ENCODE measurements around the gene ASB2.

Gene ASB2

GRCh38 chr14:94021001-94021400 is 44.6 kb upstream of the ASB2 start:
- peak; percentile 58 for DNase-seq
- in situ Hi-C loops (cut with HindIII; ENCODE audit: low pct_ligation_motif_present, low sequenced_read_pairs), result no loop called here
- H3K36me3 ChIP-seq (replicated peaks), result no peaks in the 10 kb centered on the region
- no peak overlapping the region for H3K27ac ChIP-seq
- H3K4me3 ChIP-seq (ENCODE audit: low read depth, low read length), result no peak overlapping the region
- TF ChIP-seq CTCF (IDR thresholded peaks at IDR 0.05; ENCODE audit: low read depth, low read length, missing control alignments), result peak; percentile 36
- H3K27me3 ChIP-seq (replicated peaks), result no peaks in the 10 kb centered on the region

GRCh38 chr14:94020267-94020666 is 43.9 kb upstream of the ASB2 start:
- Histone ChIP-seq H3K27ac (no peak overlapping the region), H3K4me3 (ENCODE audit: low read depth, low read length) (no peak overlapping the region), H3K27me3 (replicated peaks) (no peaks in the 10 kb centered on the region), H3K36me3 (replicated peaks) (no peaks in the 10 kb centered on the region)
- DNase-seq, result no peak
- in situ Hi-C loops (cut with HindIII; ENCODE audit: low pct_ligation_motif_present, low sequenced_read_pairs), result no loop called here
- no peak for TF ChIP-seq CTCF (IDR thresholded peaks at IDR 0.05; ENCODE audit: low read depth, low read length, missing control alignments)

- no peaks in the 10 kb centered on the region for H3K27me3 ChIP-seq (replicated peaks)
- no peak for DNase-seq
- no peak overlapping the region for H3K4me3 ChIP-seq (ENCODE audit: low read depth, low read length)
- TF ChIP-seq CTCF (IDR thresholded peaks at IDR 0.05; ENCODE audit: low read depth, low read length, missing control alignments), result no peak
- H3K36me3 ChIP-seq (replicated peaks), result no peaks in the 10 kb centered on the region
- in situ Hi-C loops (cut with HindIII; ENCODE audit: low pct_ligation_motif_present, low sequenced_read_pairs), result no loop called here
- H3K27ac ChIP-seq, result no peak overlapping the region
Observed at GRCh38 chr14:94019329-94019728, 43.0 kb upstream of the ASB2 start.

- H3K4me3 ChIP-seq (ENCODE audit: low read depth, low read length), result no peak overlapping the region
- TF ChIP-seq CTCF (IDR thresholded peaks at IDR 0.05; ENCODE audit: low read depth, low read length, missing control alignments), result no peak
- in situ Hi-C loops (cut with HindIII; ENCODE audit: low pct_ligation_motif_present, low sequenced_read_pairs), result no loop called here
- no peak for DNase-seq
- no peak overlapping the region for H3K27ac ChIP-seq
- no peaks in the 10 kb centered on the region for H3K27me3 ChIP-seq (replicated peaks)
- H3K36me3 ChIP-seq (replicated peaks), result no peaks in the 10 kb centered on the region
Observed at GRCh38 chr14:94018308-94018707, 41.9 kb upstream of the ASB2 start.

GRCh38 chr14:94016446-94016976 is 40.1 kb upstream of the ASB2 start:
- H3K36me3 ChIP-seq (replicated peaks), result no peaks in the 10 kb centered on the region
- DNase-seq, result no peak
- in situ Hi-C loops (cut with HindIII; ENCODE audit: low pct_ligation_motif_present, low sequenced_read_pairs), result no loop called here
- no peaks in the 10 kb centered on the region for H3K27me3 ChIP-seq (replicated peaks)
- TF ChIP-seq CTCF (IDR thresholded peaks at IDR 0.05; ENCODE audit: low read depth, low read length, missing control alignments), result no peak
- H3K4me3 ChIP-seq (ENCODE audit: low read depth, low read length), result no peak overlapping the region
- no peak overlapping the region for H3K27ac ChIP-seq

- Histone ChIP-seq H3K27ac (no peak overlapping the region), H3K36me3 (replicated peaks) (no peaks in the 10 kb centered on the region), H3K4me3 (ENCODE audit: low read depth, low read length) (no peak overlapping the region), H3K27me3 (replicated peaks) (no peaks in the 10 kb centered on the region)
- in situ Hi-C loops (cut with HindIII; ENCODE audit: low pct_ligation_motif_present, low sequenced_read_pairs), result no loop called here
- TF ChIP-seq CTCF (IDR thresholded peaks at IDR 0.05; ENCODE audit: low read depth, low read length, missing control alignments), result no peak
- DNase-seq, result no peak
Observed at GRCh38 chr14:94015223-94015622, 38.9 kb upstream of the ASB2 start.
